ENCODE measurements around the gene RAPGEF5. TPM values are rescaled to one million over a fixed set of nuclear protein-coding genes. Genes with fewer than 3 reads are reported as not detected.

The RAPGEF5 gene
- total RNA-seq, 2 donors from 2014 or later = 7.4 to 29.8 TPM

GRCh38 chr7:22124941-22125340 is 232.0 kb downstream of the RAPGEF5 start:
- Histone ChIP-seq H3K4me1 (replicated peaks) (no peaks in the 10 kb centered on the region), H3K36me3 (no peaks in the 10 kb centered on the region), H3K27ac (no peak overlapping the region), H3K27me3 (replicated peaks; ENCODE audit: insufficient read depth) (no peaks in the 10 kb centered on the region), H3K4me3 (no peak overlapping the region), H3K9me3 (no peaks in the 10 kb centered on the region)
- TF ChIP-seq CTCF (IDR thresholded peaks at IDR 0.05) = no peak
- TF ChIP-seq POLR2AphosphoS5 (IDR thresholded peaks at IDR 0.05) = no peak
- no peak for TF ChIP-seq POLR2A (IDR thresholded peaks at IDR 0.05)
- no peak for DNase-seq (ENCODE audit: low spot score)
- intact Hi-C loops (cut with DNase I) = no loop called here
- WGBS = 45% methylated on average over 3 of the region's 3 CpGs

GRCh38 chr7:22123139-22123538 is 233.8 kb downstream of the RAPGEF5 start:
- no peaks in the 10 kb centered on the region for H3K4me1 ChIP-seq (replicated peaks)
- H3K4me3 ChIP-seq = no peak overlapping the region
- H3K27ac ChIP-seq = no peak overlapping the region
- 46% methylated on average over 5 of the region's 5 CpGs for WGBS
- intact Hi-C loops (cut with DNase I) = no loop called here
- no peak for DNase-seq (ENCODE audit: low spot score)
- TF ChIP-seq POLR2A (IDR thresholded peaks at IDR 0.05) (no peak), CTCF (IDR thresholded peaks at IDR 0.05) (no peak), POLR2AphosphoS5 (IDR thresholded peaks at IDR 0.05) (no peak)
- H3K27me3 ChIP-seq (replicated peaks; ENCODE audit: insufficient read depth) = no peaks in the 10 kb centered on the region
- H3K36me3 ChIP-seq = no peaks in the 10 kb centered on the region
- no peaks in the 10 kb centered on the region for H3K9me3 ChIP-seq

GRCh38 chr7:22121702-22122474 is 235.1 kb downstream of the RAPGEF5 start:
- Histone ChIP-seq H3K4me1 (replicated peaks) (no peaks in the 10 kb centered on the region), H3K27ac (no peak overlapping the region), H3K9me3 (no peaks in the 10 kb centered on the region), H3K36me3 (no peaks in the 10 kb centered on the region), H3K4me3 (no peak overlapping the region), H3K27me3 (replicated peaks; ENCODE audit: insufficient read depth) (no peaks in the 10 kb centered on the region)
- no peak for TF ChIP-seq POLR2AphosphoS5 (IDR thresholded peaks at IDR 0.05)
- no peak for TF ChIP-seq CTCF (IDR thresholded peaks at IDR 0.05)
- TF ChIP-seq POLR2A (IDR thresholded peaks at IDR 0.05) = no peak
- DNase-seq (ENCODE audit: low spot score) = no peak
- WGBS = 68% methylated on average over 8 of the region's 8 CpGs
- intact Hi-C loops (cut with DNase I) = no loop called here

GRCh38 chr7:22120391-22121053 is 236.4 kb downstream of the RAPGEF5 start:
- intact Hi-C loops (cut with DNase I) = no loop called here
- Histone ChIP-seq H3K27ac (no peak overlapping the region), H3K4me1 (replicated peaks) (no peaks in the 10 kb centered on the region), H3K4me3 (no peak overlapping the region), H3K9me3 (no peaks in the 10 kb centered on the region), H3K36me3 (no peaks in the 10 kb centered on the region), H3K27me3 (replicated peaks; ENCODE audit: insufficient read depth) (no peaks in the 10 kb centered on the region)
- WGBS = 87% methylated on average over 8 of the region's 8 CpGs
- DNase-seq (ENCODE audit: low spot score) = no peak
- TF ChIP-seq POLR2A (IDR thresholded peaks at IDR 0.05) (no peak), CTCF (IDR thresholded peaks at IDR 0.05) (no peak), POLR2AphosphoS5 (IDR thresholded peaks at IDR 0.05) (no peak)

- no peak for DNase-seq (ENCODE audit: low spot score)
- WGBS = 95% methylated on average over 6 of the region's 6 CpGs
- intact Hi-C loops (cut with DNase I) = no loop called here
- Histone ChIP-seq H3K27me3 (replicated peaks; ENCODE audit: insufficient read depth) (no peaks in the 10 kb centered on the region), H3K27ac (no peak overlapping the region), H3K36me3 (no peaks in the 10 kb centered on the region), H3K4me3 (no peak overlapping the region), H3K4me1 (replicated peaks) (no peaks in the 10 kb centered on the region), H3K9me3 (no peaks in the 10 kb centered on the region)
- TF ChIP-seq POLR2AphosphoS5 (IDR thresholded peaks at IDR 0.05) (no peak), CTCF (IDR thresholded peaks at IDR 0.05) (no peak)
Measured at GRCh38 chr7:22117222-22117621, 239.7 kb downstream of the RAPGEF5 start.
